Measurements from ENCODE around the gene XRN1.

Gene XRN1

GRCh38 chr3:142273501-142273900 is 174.3 kb downstream of the XRN1 start:
- Histone ChIP-seq H3K27ac (ENCODE audit: low read depth, low read length) (no peak overlapping the region), H3K9me3 (ENCODE audit: control insufficient read depth, insufficient read depth, low read length) (no peaks in the 10 kb centered on the region), H3K36me3 (ENCODE audit: control insufficient read depth, low read length) (no peaks in the 10 kb centered on the region), H3K9me2 (replicated peaks; ENCODE audit: control insufficient read depth, low read length) (no peaks in the 10 kb centered on the region), H3K4me2 (ENCODE audit: low read length) (no peak overlapping the region), H3K27me3 (ENCODE audit: control insufficient read depth, low read length) (no peaks in the 10 kb centered on the region), H4K20me1 (ENCODE audit: control insufficient read depth, insufficient read depth, low read depth, low read length) (no peaks in the 10 kb centered on the region), H3F3A (ENCODE audit: control insufficient read depth, insufficient read depth) (no peaks in the 10 kb centered on the region), H3K4me1 (ENCODE audit: control insufficient read depth, low read length) (peaks cover 6% of the 10 kb centered on the region), H3K4me3 (ENCODE audit: low read length) (no peak overlapping the region), H3K79me2 (ENCODE audit: control insufficient read depth, low read length) (no peaks in the 10 kb centered on the region)
- no peak for TF ChIP-seq EZH2phosphoT487 (IDR thresholded peaks at IDR 0.05; ENCODE audit: borderline replicate concordance, low read length)
- no peak for TF ChIP-seq CTCF (IDR thresholded peaks at IDR 0.05; ENCODE audit: low read depth, low read length, poor library complexity, severe bottlenecking)

GRCh38 chr3:142272200-142272891 is 175.5 kb downstream of the XRN1 start:
- no peaks in the 10 kb centered on the region for H4K20me1 ChIP-seq (ENCODE audit: control insufficient read depth, insufficient read depth, low read depth, low read length)
- no peak overlapping the region for H3K4me3 ChIP-seq (ENCODE audit: low read length)
- H3K4me1 ChIP-seq (ENCODE audit: control insufficient read depth, low read length), result peaks cover 6% of the 10 kb centered on the region
- no peak overlapping the region for H3K27ac ChIP-seq (ENCODE audit: low read depth, low read length)
- no peaks in the 10 kb centered on the region for H3K9me2 ChIP-seq (replicated peaks; ENCODE audit: control insufficient read depth, low read length)
- H3K36me3 ChIP-seq (ENCODE audit: control insufficient read depth, low read length), result no peaks in the 10 kb centered on the region
- no peak for TF ChIP-seq EZH2phosphoT487 (IDR thresholded peaks at IDR 0.05; ENCODE audit: borderline replicate concordance, low read length)
- TF ChIP-seq CTCF (IDR thresholded peaks at IDR 0.05; ENCODE audit: low read depth, low read length, poor library complexity, severe bottlenecking), result no peak
- no peaks in the 10 kb centered on the region for H3F3A ChIP-seq (ENCODE audit: control insufficient read depth, insufficient read depth)
- no peaks in the 10 kb centered on the region for H3K27me3 ChIP-seq (ENCODE audit: control insufficient read depth, low read length)
- H3K4me2 ChIP-seq (ENCODE audit: low read length), result no peak overlapping the region
- H3K79me2 ChIP-seq (ENCODE audit: control insufficient read depth, low read length), result no peaks in the 10 kb centered on the region
- H3K9me3 ChIP-seq (ENCODE audit: control insufficient read depth, insufficient read depth, low read length), result no peaks in the 10 kb centered on the region

- Histone ChIP-seq H3K9me3 (ENCODE audit: control insufficient read depth, insufficient read depth, low read length) (no peaks in the 10 kb centered on the region), H3K27me3 (ENCODE audit: control insufficient read depth, low read length) (no peaks in the 10 kb centered on the region), H3K9me2 (replicated peaks; ENCODE audit: control insufficient read depth, low read length) (no peaks in the 10 kb centered on the region), H3K36me3 (ENCODE audit: control insufficient read depth, low read length) (no peaks in the 10 kb centered on the region), H3K4me3 (ENCODE audit: low read length) (no peak overlapping the region), H3K79me2 (ENCODE audit: control insufficient read depth, low read length) (no peaks in the 10 kb centered on the region), H3K4me1 (ENCODE audit: control insufficient read depth, low read length) (no peaks in the 10 kb centered on the region), H3F3A (ENCODE audit: control insufficient read depth, insufficient read depth) (no peaks in the 10 kb centered on the region), H3K4me2 (ENCODE audit: low read length) (no peak overlapping the region), H4K20me1 (ENCODE audit: control insufficient read depth, insufficient read depth, low read depth, low read length) (no peaks in the 10 kb centered on the region), H3K27ac (ENCODE audit: low read depth, low read length) (no peak overlapping the region)
- TF ChIP-seq CTCF (IDR thresholded peaks at IDR 0.05; ENCODE audit: low read depth, low read length, poor library complexity, severe bottlenecking) (no peak), EZH2phosphoT487 (IDR thresholded peaks at IDR 0.05; ENCODE audit: borderline replicate concordance, low read length) (no peak)
Observed at GRCh38 chr3:142270407-142270806, 177.4 kb downstream of the XRN1 start.

Measured in DOHH2 (cell line).